ENCODE data around the gene TSTD2. TPM values are rescaled to one million over a fixed set of nuclear protein-coding genes. Genes with fewer than 3 reads are reported as not detected.
"Not testable (repeated sequence)": the region's sequence is repeated elsewhere in the genome, so short reads cannot be mapped to it uniquely, and the experiment has no call there.

TSTD2 gene
- total RNA-seq, 1 donor from 2014 or later: 14.4 TPM

DNA sequence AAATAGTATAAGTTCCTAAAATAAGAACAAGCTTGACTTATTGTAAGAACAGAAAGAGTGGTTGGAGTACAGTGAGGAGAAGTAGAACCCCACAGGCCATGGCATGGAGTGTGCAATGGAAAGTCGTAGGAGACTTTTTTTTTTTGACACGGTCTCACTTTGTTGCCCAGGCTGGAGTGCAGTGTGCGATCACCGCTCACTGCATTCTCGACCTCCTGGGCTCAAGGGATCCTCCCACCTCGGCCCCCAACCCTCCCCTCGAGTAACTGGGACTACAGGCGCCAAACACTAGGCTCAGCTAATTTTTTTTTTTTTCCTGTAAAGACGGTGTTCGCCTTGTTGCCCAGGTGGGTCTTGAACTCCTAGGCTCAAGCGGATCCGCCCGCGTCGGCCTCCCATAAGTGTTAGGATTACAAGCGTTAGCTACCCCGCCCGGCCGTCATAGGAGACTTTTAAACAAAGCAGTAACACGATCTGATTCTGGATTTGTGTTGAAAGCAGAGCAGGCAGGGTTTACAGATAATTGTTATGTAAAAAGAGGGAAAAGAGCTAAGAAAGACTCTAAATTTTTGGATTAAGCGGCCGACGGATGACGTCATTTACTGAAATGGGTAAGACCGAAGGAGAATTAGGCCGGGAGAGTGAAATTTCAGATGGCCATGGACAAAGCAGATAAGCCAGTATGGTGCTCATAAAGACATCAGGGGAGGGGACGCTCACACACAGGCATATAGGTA is 752 bp downstream of the TSTD2 start:
- intact Hi-C loops (cut with micrococcal nuclease): loop anchor here (2.0 to 10.0 kb wide), 4 partner anchors 270 to 1758 kb away; partner anchors contain the start of genes ALG2, ERCC6L2 and SEC61B

- intact Hi-C loops (cut with micrococcal nuclease): loop anchor here (5.0 to 10.0 kb wide), 3 partner anchors 272 to 1756 kb away; partner anchors contain the start of genes ALG2, ERCC6L2 and SEC61B
Observed at GRCh38 chr9:97630591-97630990, 2.6 kb downstream of the TSTD2 start.

DNA sequence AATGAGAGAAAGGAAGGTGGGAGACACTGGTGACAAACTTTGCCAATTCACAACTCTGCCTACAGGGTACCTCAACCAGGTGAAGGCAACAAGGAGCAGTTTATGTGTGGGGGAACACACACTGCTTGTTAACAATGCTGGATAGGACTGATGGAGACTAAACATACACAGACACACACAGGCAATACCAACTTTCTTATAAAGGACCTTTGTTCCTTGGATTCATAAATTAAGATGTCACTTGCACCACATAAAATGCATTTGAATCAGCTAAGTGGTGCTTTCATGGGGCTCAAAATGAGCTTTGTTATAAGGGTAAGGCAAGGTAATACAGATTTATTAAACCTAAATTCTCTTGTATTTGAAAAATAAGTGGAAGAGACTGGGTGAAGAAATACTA is 4.0 kb downstream of the TSTD2 start:
- intact Hi-C loops (cut with micrococcal nuclease): no loop called here

DNA sequence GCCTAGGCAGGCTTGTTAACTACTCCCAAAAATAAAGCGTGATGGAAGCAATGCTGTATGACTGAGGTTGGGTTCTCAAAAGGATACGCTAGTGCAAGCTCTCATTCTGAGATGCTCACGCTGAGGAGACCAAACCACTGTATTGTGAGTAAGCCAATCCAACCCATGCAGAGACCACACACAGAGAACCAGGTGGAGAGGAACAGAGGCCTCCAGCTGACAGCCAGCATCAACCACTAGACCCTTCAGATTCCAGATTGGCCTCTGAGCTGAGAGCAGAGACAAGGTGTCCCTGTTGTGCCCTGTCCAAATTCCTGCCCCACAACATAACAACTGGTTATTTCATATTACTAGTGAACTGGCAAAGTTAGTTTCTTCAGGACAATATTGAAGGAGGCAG is 4.5 kb downstream of the TSTD2 start:
- intact Hi-C loops (cut with micrococcal nuclease): no loop called here

- intact Hi-C loops (cut with micrococcal nuclease): no loop called here
Observed at GRCh38 chr9:97627624-97628023, 5.5 kb downstream of the TSTD2 start.

DNA sequence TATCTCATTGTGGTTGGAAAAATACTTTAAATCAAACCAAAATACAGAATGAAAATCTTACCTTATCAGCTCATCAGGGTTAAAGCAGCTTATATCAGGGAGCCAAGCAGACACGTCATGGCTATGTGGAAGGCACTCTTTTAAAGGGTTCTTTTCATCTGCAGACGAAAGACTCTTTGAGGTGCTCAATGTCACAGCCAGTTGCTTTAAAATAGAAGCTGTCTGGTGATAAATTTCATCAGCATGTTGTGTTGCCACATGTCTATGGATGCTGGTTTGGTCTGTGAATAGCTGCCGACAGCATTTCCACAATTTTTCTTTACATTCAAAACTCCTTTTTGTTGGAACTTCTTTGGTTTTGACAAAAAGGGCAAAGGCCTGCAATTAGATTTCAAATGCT is 7.5 kb downstream of the TSTD2 start:
- intact Hi-C loops (cut with micrococcal nuclease): no loop called here

DNA sequence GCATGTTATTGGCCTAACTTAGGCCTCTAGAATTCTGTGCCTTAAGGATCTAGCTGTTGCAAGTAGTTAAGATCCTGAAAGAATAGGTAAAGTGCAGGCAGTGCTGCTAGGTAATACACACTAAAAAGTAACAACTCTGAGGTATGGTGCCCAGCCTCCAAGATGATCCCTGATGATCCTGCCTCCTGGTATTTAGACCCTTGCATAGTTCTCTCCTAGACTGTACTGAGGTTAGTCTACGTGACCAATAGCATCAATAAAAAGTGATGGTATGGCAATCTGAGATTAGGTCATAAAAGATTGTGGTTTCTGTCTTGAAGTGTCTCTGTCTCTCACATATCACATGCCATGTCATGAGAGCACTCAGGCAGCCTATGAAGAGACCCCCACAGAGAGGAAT is 9.2 kb downstream of the TSTD2 start:
- intact Hi-C loops (cut with micrococcal nuclease): no loop called here

- intact Hi-C loops (cut with micrococcal nuclease): not testable (repeated sequence)
Observed at GRCh38 chr9:97622483-97622882, 10.7 kb downstream of the TSTD2 start.

GRCh38 chr9:97620063-97620462 is 13.1 kb downstream of the TSTD2 start:
- intact Hi-C loops (cut with micrococcal nuclease): not testable (repeated sequence)

DNA sequence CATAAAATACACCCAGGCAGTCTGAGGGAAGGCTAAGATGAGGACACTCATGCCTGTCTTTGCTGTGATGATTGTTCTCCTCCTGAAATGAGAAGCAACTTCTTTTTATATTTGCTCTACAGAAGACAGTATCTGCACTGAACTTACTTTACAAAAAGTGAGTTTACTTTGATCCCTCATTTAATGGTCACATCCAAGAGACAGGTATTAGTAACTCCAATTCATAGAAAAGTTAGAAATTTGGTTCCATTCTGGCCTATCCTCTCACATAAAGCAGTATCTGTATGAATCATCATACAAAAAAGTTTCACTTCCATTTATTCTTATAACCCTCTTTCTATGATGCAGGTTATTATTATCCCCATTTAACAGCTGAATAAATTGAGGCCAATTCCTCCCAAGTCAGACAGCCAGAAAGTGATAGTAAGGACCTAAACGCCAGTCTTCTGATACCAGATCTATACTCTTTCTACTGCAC is 15.2 kb downstream of the TSTD2 start:
- intact Hi-C loops (cut with micrococcal nuclease): no loop called here

DNA sequence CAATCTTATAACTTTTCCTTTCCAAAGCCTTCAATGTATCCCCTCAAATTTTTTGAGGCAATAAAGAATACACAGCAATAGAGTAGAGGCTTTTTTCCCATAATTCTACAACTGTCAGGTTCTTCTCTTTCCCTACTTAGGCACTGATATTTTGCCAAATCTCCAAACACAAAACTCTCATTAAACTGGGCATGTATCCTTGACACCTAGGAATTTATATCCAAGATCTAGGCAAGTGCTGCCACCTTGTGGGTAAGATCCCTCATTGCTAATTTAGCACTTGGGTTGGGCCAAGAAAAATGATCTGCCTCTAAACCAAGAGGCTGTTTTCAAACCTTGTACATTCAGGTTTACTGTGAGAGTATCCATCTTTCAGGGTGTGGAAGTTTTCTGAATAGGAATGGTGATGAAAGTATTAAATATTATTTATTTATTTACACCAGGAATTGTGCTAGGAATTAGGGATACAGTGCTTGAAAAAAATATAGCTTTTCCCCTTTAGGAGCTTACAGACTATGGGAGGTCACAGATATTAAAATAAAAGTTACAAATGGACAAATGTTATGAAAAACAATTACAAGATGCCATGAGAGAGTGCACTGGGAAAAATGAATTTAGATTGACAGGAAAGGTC is 17.6 kb downstream of the TSTD2 start:
- intact Hi-C loops (cut with micrococcal nuclease): loop anchor here (1.0 kb wide), 6 partner anchors 17 to 758 kb away; partner anchors contain the start of genes NCBP1 and TSTD2

DNA sequence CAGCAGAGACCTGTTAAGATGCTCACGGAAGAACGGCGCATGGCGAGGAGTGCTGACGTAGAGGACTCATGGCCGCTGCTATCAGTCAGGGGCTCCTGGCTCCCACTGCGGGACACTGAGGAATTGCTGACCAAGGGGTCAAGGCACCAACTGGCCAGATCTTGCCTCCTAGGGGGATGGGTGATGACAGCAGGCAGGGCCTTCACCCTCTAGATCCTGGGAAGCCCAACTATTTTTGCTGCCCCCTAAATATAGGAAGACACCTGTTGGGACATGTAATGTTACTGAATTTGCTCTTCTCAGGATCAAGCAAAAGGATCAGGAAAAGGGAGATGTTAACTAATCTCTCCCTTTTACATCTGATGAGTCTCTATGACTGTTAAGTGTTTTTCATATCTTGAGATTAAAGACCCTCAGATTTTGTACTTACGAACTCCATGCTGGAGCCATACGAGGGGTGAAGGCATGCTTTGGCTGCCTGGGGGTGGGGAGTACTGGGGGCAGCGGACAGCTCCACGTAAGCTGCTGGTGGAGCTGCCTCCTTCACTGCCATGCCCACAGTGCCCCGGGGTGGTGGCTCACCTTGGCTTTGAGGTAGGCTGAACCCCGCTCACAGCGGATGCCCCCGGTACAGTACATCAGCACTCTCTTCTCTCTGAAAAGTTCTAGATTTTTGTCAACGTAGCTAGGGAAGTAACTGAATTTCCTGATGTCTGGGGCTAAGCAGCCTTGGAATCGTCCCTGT is 28.1 kb downstream of the TSTD2 start:
- intact Hi-C loops (cut with micrococcal nuclease): no loop called here

GRCh38 chr9:97602430-97602829 is 30.7 kb downstream of the TSTD2 start:
- intact Hi-C loops (cut with micrococcal nuclease): no loop called here

DNA sequence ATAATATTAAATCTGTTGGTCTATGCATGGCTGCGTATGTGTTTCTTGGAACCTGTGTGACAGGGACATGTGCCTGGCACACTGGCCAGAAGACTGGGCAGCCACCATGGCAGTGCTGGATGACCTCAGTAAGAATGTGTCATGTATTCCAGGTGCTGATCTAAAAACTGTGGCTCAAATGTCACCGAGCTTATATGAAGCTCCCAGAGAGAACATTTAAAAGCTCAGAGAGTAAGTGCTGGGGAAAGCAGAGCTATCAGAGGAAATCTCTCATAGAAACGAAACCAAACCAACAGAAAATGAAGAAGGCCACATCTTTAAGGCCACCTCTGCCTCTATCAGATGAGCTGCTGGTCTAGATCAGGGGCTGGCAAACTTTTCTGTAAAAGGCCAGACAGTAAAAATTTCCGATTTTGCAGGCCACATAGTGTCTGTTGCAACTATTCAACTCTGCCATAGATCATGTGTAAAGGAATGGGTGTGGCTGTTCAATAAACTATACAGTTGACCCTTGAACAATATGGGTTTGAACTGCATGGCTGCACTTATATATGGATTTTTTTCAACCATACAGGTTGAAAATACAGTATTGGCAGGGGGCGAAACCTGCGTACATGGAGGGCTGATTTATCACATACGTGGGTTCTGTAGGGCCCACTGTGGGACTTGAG is 31.8 kb downstream of the TSTD2 start:
- intact Hi-C loops (cut with micrococcal nuclease): no loop called here

DNA sequence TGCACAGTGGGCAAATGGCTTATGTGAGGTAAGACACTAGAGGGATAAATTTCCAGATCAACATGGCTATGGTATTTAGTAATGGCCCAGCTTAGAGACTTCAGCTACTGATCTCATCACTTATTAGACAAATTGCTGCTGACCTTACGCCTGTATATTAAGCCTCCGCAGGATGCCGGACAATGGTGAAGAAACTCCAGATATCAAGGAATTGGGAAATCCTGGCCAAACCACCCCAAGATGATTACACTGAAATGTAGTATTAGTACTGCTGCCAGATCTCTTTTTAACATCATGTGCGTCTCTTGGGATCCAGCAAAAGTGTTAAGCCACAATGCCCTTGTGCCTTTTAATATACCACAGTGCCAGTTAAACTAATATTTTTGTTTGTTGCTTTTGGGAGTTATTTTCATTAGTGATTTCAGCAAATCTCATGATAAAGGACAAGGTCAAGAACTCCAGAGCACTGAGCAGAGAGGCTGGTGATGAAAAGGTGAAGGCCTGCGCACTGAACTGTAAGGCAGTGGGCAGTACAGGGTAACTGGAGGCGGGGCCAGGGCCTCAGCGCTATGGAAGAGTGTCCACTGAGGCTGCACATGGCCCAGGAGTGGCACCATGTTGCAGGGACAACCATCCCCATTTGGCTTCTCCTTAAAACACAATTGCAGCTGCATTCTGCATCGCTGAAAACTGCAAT is 32.5 kb downstream of the TSTD2 start:
- intact Hi-C loops (cut with micrococcal nuclease): no loop called here

- intact Hi-C loops (cut with micrococcal nuclease): no loop called here
Observed at GRCh38 chr9:97599314-97599846, 33.8 kb downstream of the TSTD2 start.

DNA sequence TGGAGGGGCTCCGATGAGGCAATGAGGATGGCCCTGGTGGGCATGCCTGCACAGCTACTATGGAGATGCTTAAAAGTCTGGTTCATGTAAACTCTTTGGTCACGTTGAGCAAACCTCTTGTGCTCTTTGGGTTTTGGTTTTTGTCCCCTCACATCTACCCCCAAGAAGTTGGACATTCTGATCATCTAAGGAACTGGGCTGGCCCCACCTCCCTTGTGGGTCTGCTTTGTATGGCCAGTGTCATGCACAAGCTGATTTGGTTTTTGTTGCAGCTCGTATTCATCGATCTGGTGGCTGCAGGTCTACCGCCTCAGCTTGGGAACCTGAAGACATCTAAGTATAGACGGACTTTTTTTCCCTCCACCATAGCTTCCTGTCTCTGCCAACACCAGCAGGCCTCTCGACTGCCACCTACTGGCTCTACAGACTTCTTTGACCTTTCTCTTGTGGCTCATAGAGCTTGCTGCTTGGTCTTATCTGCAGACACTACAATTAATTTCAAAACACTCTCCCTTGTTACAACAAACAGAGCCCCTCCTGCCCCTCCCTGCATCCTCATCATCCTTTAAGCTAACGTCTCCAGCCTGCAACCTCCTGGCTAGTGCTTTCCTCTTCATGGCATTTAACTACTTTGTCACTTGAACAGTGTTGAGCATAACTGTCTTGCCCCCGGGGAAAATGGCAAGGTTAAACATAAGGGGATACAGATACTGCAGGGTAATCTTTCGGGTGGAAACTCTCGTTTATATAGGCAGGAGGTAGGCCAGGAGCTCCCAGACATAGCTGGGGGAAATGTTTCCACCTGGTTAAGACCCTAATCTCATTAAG is 34.5 kb downstream of the TSTD2 start:
- intact Hi-C loops (cut with micrococcal nuclease): loop anchor here (1.0 kb wide), 6 partner anchors 17 to 741 kb away; partner anchors contain the start of genes NCBP1 and TSTD2

GRCh38 chr9:97596906-97597305 is 36.3 kb downstream of the TSTD2 start:
- intact Hi-C loops (cut with micrococcal nuclease): no loop called here

GRCh38 chr9:97594381-97594921 is 38.7 kb downstream of the TSTD2 start:
- intact Hi-C loops (cut with micrococcal nuclease): no loop called here
